Measurements from ENCODE around the gene CEP57L1.
"Not testable (repeated sequence)": the region's sequence is repeated elsewhere in the genome, so short reads cannot be mapped to it uniquely, and the experiment has no call there.

Gene CEP57L1

DNA sequence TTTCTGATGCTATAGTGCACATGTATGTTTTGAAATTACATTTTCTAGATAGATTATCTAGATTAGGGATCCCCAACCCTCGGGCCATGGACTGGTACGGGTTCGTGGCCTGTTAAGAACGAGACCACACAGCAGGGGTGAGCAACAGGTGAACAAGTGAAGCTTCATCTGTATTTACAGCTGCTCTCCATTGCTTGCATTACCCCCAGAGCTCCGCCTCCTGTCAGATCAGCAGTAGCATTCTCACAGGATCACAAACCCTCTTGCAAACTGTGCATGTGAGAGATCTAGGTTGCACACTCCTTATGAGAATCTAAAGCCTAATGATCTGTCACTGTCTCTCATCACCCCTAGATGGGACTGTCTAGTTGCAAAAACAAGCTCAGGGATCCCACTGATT lies 10.4 kb downstream of the CEP57L1 start:
- no peak for DNase-seq (ENCODE audit: low spot score)

DNA sequence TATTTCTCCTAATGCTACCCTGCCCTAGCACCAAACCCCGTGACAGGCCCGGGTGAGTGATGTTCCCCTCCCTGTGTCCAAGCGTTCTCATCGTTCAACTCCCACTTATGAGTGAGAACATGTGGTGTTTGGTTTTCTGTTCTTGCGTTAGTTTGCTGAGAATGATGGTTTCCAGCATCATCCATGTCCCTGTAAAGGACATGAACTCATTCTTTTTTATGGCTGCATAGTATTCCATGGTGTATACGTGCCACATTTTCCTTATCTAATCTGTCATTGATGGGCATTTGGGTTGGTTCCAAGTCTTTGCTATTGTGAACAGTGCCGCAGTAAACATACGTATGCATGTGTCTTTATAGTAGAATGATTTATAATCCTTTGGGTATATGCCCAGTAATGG lies 14.4 kb downstream of the CEP57L1 start:
- DNase-seq (ENCODE audit: low spot score) = not testable (repeated sequence)

DNA sequence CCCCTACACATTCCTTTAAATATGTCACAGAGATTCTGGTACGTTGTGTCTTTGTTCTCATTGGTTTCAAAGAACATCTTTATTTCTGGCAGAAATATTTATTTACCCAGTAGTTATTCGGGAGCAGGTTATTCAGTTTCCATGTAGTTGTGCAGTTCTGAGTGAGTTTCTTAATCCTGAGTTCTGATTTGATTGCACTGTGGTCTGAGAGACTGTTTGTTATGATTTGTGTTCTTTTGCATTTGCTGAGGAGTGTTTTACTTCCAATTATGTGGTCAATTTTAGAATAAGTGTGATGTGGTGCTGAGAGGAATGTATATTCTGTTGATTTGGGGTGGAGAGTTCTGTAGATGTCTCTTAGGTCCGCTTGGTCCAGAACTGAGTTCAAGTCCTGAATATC lies 17.4 kb downstream of the CEP57L1 start:
- not testable (repeated sequence) for DNase-seq (ENCODE audit: low spot score)

DNA sequence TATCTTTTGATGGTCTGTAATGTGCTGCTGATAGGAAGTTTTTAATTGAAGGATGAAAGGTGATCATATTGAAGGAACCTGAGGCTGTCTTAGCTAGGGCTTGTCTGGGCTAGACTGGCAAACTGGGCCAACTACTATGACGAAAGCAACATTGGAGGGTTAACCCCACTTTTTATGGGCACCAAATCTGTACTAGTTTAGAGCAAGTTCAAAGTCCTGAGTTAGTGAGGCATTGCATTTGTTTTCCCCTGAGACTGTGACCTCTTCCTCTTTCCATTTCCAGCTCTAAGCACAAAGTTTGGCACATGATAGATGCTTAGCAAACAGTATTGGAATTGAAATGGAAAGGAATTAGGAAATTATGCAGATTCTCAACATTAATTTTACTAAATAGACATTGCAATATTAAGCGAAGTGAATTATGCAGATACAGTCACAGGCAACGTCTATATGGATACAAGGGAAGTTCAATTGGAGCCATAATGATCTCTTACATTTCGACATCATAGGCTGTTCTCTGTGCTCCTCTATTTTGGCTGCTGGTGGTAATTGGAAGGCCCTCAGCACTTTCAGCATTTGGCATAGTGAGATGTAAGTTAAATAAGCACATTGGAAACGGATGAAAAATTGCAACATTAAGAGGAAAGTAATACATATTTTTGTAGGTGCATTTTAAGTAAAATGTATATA lies 22.2 kb downstream of the CEP57L1 start:
- DNase-seq (ENCODE audit: low spot score) = no peak

DNA sequence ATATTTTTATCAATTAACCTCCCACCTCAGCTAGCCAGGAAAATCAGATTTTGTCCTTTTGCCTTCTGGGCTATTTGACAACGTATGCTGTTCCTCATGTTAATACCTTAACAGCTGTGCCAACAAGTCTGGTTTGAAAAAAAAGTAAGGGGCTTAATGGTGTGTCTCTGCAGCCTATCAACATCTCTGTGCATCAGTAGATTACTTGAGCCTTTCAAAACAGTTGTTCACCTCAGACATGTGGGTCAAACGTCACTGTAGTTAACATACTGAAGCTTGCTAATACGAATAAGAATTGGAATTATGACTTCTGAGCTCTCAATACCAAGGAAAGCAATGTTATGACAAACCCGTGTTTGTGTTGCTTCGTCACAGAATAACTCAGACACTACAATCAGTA lies 23.0 kb downstream of the CEP57L1 start:
- DNase-seq (ENCODE audit: low spot score) = no peak

DNA sequence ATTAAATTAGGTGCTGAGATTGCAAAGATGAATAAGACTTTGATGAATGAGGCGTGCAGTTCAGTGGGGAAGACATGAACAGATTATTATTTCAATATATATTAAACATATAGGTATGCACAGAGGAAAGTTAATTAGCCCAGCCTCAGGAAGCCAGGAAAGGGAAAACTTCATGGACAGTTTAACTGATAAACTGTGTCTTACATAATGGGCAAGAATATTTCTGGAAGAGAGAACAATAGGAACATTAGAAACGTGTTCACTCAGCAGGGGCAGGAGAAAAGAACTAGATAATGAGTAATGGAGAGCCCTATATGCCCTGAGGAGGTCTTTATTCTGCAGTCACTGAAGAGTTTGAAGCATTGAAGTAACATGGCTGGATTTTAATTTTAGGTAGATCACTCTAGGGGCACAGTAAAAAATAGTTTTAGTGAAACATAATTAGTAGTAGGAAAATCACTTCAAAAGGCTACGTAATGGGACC lies 23.6 kb downstream of the CEP57L1 start:
- no peak for DNase-seq (ENCODE audit: low spot score)

DNA sequence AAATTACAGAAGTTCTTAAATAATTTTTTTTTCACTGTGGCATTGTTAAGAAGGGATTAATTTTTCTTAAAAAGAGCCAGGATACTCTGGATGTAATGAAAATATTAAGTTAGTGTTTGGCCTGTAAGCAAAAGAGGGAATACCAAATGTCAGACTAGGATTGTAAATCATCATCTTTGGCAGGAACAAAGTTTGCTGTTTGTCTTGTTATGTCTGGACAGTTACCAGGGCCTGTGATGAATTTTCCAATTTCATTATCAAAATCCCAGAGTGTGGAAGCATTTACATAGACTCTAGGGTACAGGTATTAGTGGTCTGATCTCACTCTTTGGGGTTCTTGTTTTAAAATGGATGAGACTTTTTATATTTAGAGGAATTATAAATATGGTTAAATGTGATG lies 26.1 kb downstream of the CEP57L1 start:
- no peak for DNase-seq (ENCODE audit: low spot score)

DNA sequence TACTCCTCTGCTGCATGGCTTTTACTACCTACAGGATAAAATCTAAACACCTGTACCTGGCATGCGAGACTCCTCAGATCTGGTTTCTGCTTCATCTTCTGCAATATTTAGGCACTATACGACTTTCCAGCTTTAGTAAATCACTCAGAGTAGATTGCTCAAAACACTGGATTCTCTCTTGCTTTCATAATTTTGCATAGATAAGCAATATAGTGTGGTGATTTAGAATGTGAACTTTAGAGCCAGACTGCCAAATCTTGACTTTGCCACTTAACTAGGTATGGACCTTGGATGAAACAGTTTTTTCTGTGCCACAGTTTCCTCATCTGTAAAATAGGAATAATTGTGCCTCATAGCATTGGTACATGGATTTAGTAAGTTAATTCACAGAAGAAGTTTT lies 28.9 kb downstream of the CEP57L1 start:
- no peak for DNase-seq (ENCODE audit: low spot score)

DNA sequence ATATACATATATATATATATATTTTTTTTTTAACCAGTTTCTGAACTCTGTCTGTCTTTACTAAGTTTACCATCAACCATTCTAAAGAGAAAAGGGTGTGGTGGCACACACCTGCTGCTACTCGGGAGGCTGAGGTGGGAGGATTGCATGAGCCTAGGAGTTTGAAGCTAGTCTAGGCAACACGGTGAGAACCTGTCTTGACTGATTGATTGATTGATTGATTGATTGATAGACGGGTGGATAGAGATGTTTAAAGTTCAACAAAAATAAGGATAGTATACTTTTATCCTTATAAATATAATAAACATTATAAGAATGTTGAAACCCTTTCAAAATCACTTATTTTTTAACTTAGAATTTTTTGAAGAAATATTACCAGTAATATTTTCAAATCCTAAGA lies 30.2 kb downstream of the CEP57L1 start:
- no peak for DNase-seq (ENCODE audit: low spot score)

DNA sequence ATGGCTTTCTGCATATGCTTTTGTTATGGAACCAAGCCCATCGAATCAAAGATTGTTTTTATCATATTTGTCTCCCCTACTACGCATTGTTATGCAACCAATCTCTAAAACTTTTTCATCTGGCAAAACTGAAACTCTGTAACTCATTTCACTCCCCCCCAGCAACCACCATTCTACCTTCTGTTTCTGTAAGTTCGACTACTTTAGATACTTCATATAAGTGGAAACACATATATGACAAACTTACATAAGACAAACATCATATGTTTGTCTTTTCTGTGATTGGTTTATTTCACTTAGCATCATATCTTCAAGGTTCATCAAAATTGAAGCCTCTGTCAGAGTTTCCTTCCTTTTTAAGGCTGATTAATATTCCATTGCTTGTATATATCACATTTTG lies 34.8 kb downstream of the CEP57L1 start:
- no peak for DNase-seq (ENCODE audit: low spot score)

DNA sequence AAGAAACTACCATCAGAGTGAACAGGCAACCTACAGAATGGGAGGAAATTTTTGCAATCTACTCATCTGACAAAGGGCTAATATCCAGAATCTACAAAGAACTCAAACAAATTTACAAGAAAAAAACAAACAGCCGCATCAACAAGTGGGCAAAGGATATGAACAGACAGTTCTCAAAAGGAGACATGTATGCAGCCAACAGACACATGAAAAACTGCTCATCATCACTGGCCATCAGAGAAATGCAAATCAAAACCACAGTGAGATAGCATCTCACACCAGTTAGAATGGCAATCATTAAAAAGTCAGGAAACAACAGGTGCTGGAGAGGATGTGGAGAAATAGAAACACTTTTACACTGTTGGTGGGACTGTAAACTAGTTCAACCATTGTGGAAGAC lies 40.3 kb downstream of the CEP57L1 start:
- DNase-seq (ENCODE audit: low spot score) = not testable (repeated sequence)

DNA sequence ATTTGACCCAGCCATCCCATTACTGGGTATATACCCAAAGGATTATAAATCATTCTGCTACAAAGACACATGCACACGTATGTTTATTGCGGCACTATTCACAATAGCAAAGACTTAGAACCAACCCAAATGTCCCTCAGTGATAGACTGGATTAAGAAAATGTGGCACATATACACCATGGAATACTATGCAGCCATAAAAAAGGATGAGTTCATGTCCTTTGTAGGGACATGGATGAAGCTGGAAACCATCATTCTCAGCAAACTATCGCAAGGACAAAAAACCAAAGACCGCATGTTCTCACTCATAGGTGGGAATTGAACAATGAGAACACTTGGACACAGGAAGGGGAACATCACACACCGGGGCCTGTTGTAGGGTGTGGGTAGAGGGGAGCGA lies 40.7 kb downstream of the CEP57L1 start:
- not testable (repeated sequence) for DNase-seq (ENCODE audit: low spot score)

DNA sequence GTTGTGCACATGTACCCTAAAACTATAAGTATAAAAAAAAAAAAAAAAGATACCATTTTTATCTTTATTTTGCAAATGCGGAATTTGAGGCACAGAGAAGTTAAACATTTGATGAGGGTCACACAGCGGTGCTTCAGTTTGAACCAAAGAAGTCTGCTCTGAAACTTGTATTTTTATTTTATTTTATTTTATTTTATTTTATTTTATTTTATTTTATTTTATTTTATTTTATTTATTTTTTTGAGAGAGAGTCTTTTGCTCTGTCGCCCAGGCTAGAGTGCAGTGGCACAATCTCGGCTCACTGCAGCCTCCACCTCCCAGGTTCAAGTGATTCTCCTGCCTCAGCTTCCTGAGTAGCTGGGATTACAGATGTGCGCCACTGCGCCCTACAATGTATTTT lies 41.2 kb downstream of the CEP57L1 start:
- not testable (repeated sequence) for DNase-seq (ENCODE audit: low spot score)

DNA sequence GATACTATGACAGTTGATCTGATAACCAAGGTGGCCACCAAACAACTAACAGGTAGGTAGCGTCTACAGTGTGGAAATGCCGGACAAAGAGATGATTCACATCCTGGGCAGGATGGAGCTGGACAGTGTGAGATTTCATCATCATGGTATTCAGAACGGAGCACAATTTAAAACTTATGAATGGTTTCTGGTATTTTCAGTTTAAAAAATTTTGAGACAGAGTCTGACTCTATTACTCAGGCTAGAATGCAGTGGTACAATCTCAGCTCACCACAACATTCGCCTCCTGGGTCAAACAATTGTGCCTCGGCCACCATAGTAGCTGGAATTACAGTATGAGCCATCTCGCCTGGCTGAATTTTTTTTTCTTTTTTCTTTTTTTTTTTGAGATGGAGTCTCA lies 43.8 kb downstream of the CEP57L1 start:
- DNase-seq (ENCODE audit: low spot score) = no peak

DNA sequence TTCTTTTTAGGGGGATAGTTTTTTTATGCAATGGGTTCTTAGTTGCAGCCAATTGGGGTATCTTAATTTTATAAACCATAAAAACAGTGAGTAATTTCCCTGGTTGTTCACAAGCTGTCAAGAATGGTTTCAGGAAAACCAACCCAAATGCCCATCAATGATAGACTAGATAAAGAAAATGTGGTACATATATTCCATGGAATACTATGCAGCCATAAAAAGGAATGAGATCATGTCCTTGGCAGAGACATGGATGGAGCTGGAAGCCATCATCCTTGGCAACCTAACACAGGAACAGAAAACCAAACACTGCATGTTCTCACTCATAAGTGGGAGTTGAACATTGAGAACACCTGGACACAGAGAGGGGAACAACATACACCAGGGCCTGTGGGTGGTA lies 46.8 kb downstream of the CEP57L1 start:
- DNase-seq (ENCODE audit: low spot score) = not testable (repeated sequence)

DNA sequence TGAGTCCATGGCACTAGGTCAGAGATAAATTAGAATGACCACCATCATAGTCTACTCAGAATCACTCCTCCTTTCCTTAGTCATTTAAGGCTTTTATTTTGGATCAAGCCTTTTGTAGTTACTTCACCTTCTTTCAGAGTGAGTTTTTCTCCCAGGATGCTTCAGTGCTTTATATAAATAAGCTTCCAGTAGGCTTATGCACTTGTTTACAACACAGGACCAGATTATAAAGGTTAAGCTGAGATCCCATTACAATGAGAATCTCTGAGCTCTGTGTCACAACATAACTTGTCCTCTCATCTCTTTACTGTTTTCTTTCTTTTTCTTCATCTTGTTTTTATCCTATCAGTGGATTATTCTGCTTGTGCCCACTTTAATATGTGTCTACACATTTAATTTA lies 47.9 kb downstream of the CEP57L1 start:
- no peak for DNase-seq (ENCODE audit: low spot score)

DNA sequence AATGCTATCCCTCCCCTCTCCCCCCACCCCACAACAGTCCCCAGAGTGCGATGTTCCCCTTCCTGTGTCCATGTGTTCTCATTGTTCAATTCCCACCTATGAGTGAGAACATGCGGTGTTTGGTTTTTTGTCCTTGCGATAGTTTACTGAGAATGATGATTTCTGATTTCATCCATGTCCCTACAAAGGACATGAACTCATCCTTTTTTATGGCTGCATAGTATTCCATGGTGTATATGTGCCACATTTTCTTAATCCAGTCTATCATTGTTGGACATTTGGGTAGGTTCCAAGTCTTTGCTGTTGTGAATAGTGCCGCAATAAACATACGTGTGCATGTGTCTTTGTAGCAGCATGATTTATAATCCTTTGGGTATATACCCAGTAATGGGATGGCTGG lies 52.9 kb downstream of the CEP57L1 start:
- DNase-seq (ENCODE audit: low spot score) = not testable (repeated sequence)

DNA sequence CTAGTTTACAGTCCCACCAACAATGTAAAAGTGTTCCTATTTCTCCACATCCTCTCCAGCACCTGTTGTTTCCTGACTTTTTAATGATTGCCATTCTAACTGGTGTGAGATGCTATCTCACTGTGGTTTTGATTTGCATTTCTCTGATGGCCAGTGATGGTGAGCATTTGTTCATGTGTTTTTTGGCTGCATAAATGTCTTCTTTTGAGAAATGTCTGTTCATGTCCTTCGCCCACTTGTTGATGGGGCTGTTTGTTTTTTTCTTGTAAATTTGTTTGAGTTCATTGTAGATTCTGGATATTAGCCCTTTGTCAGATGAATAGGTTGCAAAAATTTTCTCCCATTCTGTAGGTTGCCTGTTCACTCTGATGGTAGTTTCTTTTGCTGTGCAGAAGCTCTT lies 53.4 kb downstream of the CEP57L1 start:
- DNase-seq (ENCODE audit: low spot score) = not testable (repeated sequence)

DNA sequence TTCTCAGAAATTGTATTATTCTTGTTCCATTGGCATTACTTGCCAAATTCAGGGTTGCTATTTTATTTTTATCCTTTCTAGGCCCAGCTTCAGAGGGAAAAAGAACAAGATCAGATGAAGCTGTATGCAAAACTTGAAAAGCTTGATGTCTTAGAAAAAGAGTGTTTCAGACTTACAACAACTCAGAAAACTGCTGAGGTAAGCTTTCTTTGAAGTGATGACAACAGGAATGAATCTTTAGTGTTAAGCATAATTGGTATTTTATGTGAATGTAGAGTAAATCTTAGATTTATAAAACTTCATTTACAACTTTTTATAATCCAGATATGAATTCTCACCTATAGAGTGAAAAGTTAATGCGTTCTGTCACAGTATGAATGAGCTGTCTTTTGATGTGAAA lies 58.4 kb downstream of the CEP57L1 start:
- no peak for DNase-seq (ENCODE audit: low spot score)

DNA sequence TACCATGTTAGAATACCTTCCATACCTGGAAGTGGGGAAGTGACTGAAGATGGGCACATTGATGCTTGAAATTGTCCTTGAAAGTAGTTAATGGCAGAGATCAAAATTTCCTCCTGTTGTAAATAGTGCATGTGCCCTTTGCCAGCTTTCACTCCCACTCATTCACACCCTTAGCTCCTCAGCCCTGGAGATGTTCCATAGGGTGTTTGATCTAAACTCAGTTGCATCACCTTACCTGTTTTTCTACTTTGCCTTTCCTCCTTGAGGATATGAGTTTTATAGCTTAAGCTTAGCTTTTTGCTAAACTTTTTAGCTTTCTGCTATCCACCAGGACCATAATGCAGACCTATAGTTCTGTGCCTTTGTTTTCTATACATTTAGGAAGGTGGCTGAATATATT lies 69.0 kb downstream of the CEP57L1 start:
- DNase-seq (ENCODE audit: low spot score) = no peak

DNA sequence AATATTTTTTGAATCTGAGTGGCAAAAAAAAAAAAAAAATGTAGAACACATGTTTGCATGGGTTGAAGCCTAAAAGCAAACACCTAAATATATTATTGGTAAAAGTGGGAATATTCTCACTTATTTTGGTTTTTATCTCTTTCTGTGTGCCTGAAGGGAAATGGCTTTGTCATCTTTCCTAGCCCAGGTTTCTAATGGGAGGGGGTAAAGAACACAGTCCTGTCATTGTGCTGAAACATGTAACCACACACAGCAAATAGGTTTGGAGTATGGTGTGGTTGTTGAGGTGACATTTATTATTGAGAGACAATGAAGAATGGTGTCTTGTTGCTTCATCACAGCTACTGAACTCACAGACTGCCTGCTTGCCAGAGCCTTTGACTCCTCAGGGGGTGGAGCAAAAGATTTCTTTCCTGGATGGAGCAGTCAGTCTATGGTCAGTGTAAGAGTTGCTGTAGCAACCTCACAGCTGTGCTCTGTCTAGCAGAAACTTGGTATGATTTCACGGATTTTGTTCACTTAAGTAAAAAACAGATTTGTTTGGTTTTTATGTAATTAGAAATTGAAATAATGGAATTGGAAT lies 70.2 kb downstream of the CEP57L1 start:
- no peak for DNase-seq (ENCODE audit: low spot score)

DNA sequence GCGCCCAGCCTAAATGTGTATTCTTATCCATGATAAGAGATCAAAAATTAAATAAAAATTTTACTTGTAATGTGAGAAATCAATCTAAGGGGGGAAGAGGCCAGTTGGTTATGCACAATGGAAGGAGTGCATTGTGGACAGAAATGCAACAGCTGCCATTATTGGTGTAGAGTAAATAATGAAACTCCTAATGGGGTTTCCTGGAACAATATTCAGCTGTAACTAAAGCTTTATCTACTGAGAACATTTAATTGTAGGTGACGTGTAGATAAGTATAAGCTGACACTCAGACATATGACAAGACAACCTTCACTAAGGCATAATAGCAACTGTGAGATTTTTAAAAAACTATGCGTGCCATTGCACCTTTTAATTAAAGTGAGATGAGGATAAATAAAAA lies 71.4 kb downstream of the CEP57L1 start:
- DNase-seq (ENCODE audit: low spot score) = no peak

DNA sequence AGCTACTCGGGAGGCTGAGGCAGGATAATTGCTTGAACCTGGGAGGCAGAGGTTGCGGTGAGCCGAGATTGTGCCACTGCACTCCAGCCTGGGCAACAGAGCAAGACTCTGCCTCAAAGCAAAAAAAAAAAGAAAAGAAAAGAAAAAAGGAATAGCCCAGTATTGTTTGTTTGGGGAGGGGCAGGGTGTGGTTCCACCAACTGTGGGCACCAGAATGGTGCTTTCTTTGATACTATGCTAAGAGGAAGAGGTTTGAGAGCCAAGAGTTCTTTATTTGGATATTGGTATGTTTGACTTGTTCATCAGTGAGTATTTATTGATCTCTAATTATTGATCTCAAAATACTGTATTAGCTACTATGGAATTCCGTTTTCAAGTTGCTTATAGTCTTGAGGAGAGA lies 72.3 kb downstream of the CEP57L1 start:
- no peak for DNase-seq (ENCODE audit: low spot score)

DNA sequence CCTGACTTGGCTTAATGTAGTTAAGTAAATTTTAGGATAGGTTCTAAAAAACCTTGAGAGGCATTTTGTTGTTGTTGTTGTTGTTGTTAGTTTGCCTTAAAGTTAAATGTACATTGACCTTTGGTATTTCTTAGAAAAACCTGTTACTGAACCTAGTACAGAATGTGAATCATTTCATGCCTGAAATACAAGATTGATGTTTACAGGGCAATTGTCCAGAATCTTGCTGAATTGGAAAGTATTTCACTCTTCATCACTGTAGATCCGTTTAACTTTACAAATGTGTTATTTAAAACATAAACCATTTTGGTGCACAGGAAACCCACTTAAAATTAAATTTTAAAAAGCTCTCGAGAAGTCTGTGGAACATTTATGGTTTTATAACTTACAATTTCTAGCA lies 75.0 kb downstream of the CEP57L1 start:
- DNase-seq (ENCODE audit: low spot score) = no peak

Measured in cerebellar cortex (tissue), 1 donor.